ENCODE measurements around the gene CHRNB2. TPM values are rescaled to one million over a fixed set of nuclear protein-coding genes. Genes with fewer than 3 reads are reported as not detected.

CHRNB2 gene
- total RNA-seq, 1 donor from 2014 or later, result 0.72 TPM

DNA sequence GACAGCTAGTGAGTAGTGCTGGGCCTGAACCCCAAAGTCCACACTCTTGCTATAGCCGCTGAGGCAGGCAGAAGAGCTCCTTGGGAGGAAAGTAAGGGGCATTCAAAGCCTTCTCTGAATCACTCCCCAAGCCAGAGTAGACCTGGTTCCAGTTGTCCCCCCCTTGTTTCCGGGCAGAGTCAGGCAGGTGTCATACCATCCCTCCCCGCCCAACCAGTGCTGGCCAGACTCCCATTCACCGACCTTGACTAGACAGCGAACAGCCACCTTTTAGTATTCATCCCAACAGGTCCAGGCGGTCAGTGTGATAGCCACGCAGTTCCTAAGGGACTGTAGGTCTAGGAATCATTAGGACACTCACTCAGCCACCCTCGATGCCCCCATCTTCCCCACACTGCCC is 11.8 kb downstream of the CHRNB2 start:
- no peak for DNase-seq

GRCh38 chr1:154581766-154582165 is 14.2 kb downstream of the CHRNB2 start:
- no peak for DNase-seq

- no peak for DNase-seq
Measured at GRCh38 chr1:154582885-154583284, 15.3 kb downstream of the CHRNB2 start.

GRCh38 chr1:154583773-154584172 is 16.2 kb downstream of the CHRNB2 start:
- peak; percentile 92 for DNase-seq

DNA sequence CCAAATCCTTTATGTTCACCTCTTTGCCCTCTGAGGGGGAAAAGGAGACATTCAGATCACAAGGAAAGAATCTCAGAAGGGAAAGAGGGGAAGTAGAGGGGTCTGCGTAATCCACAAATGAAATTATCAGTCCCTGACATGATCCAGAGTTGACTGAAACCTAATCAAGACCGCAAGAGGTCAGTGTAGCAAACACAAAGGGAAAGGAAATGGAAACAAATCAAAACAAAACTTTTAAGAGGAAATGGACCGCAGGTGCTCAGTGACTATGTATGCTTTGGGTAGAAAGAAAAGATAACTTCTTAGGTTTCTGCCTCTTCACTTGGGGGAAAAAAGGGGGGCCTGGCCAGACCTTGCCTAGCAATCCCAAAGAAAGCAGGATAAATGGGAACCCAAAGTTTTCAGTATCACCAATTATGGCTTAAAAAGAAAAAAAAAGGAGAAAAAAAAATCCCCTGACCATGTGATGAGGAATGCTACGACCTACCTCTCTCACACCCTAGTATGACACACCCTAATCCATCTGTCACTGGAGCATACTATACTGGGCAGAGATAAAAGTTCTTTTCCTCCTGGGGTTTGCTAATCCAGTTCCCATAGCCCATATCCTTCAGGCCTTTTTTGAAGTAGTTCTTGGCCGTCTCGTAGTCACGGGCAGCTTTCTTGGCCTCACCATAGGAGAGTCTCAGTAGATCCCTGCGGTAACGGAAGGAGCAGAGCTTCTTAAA is 16.9 kb downstream of the CHRNB2 start:
- DNase-seq, result no peak

- DNase-seq, result no peak
Measured at GRCh38 chr1:154586231-154586630, 18.7 kb downstream of the CHRNB2 start.

- DNase-seq, result no peak
Measured at GRCh38 chr1:154586641-154587040, 19.1 kb downstream of the CHRNB2 start.

- no peak for DNase-seq
Measured at GRCh38 chr1:154589780-154590179, 22.2 kb downstream of the CHRNB2 start.

- no peak for DNase-seq
Measured at GRCh38 chr1:154590756-154591155, 23.2 kb downstream of the CHRNB2 start.

GRCh38 chr1:154591206-154591605 is 23.6 kb downstream of the CHRNB2 start:
- no peak for DNase-seq

DNA sequence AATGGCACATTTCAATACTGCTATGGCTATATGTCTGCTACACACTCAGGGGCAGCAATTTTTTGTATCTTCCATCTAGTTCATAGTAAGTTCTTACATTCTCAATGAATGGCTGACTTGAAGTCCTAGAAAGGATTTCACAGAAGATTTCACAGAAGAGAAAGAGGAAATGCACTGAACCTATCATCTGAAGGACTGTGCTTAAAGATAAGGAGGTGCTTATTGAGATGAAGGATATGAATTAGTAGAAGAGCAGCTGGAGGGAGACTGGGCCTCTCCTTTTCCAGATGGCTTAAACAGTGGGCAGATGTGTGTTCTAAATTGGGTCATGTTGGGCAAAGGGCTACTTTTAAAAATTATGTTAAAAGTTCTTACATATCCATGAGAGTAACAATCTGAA is 25.8 kb downstream of the CHRNB2 start:
- no peak for DNase-seq

DNA sequence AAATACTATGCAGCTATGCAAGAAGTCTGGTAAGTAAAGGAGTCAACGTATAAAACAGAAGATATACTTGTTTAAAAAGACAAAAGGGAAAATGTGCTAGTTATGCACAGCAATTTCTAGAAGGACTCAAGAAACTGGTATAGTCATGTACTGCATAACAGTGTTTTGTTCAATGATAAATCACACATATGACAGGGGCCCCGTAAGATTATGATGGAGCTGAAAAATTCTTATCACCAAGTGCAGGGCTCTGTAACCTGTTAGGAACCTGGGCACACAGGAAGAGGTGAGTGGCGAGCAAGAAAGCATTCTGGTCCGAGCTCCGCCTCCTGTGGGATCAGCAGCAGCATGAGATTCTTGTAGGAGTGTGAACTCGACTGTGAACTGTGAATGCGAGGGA is 27.2 kb downstream of the CHRNB2 start:
- no peak for DNase-seq

GRCh38 chr1:154595621-154596020 is 28.0 kb downstream of the CHRNB2 start:
- no peak for DNase-seq

DNA sequence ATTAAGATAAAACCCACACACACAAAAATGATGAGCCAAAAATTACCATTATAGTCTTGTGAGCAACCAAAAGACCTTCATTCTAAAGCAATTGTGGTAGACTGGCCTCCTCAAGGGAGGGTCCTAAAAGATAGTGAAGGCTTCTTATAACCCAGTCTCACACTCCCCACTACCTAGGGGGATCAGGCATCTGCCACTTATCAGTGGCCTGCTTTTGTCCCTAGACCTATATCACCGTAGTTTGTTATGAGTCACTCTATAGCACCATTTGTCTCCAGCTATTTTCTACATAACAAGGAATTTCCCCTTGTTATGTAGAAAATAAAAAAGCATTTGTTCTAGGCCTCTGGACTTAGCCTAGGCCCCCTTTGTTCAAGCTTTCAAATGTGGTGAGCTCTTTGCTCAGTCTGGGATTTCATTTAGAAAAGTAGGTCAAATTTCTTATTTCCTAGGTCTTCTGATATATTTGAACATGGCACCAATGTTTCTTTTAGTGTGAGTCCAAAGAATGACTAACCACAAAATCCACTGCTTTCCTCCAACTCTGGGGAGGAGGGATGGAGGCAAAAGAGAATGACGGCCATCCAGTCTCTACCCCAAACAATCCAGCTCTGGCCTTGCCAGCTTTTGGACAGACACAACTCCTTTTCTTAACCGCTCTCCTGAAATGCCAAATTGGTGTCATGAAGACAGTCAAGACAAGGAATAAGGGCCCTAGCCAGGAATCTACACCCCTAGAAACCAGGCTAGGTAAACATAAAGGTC is 31.5 kb downstream of the CHRNB2 start:
- no peak for DNase-seq

- DNase-seq, result no peak
Measured at GRCh38 chr1:154599658-154600057, 32.1 kb downstream of the CHRNB2 start.

DNA sequence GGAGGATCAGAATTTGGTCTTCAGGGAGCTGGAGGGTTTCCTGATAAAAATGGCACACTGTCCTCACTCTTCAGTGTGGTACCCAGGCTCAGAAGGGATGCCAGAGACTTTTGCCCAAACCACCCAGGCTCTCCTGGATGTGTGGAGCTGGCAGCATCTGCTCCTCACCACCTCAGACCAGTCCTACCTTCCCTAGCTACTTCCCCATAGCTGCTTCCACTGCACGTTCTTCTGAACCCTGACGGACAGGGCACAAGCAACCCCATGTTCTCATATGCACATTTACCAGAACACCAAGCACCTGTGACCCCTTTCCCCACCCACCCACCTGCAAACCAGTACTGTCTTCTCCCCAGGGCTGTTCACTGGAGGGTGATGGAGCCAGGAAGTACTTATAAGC is 35.7 kb downstream of the CHRNB2 start:
- no peak for DNase-seq

GRCh38 chr1:154605534-154605933 is 38.0 kb downstream of the CHRNB2 start:
- DNase-seq, result no peak

- DNase-seq, result peak; percentile 25
Measured at GRCh38 chr1:154607106-154607608, 39.6 kb downstream of the CHRNB2 start.

DNA sequence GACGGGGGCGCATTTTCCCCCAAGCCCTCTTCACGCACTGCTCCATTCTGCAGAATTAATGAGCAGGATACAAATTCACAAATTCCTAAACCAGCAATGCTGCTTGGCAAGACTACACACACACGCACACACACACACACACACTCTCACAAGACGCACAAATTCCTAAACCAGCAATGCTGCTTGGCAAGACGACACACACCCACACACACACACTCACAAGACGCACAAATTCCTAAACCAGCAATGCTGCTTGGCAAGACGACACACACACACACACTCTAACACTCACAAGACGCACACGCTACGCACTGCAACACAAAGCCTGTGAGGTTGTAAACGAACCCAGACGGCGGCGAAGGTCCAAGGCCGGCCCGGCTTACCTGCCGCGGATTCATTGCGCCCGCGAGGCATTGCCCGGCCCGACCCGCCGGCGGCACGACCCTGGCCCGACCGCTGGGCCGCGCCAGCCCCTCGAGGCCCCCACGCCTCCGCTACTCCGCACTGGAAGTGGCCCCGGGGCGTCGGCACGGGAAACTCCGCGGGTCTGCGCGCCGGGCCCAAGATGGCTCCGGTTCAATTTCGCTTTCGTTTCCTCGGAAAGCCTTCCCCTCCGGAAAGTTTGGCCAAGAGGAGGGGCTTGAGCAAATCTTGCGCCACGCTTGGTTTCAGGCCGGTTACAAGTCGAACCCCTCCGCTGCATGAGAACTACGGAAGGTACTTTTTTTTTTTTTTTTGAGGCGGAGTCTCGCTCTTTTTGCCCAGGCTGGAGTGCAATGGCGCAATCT is 40.2 kb downstream of the CHRNB2 start, which contains the start of gene ADAR:
Gene ADAR, minus strand, starts transcription at position 578 of the 788 bp plus-strand sequence. Its CDS starts 180 bp downstream, at position 398.
- peak; percentile 97 for DNase-seq

GRCh38 chr1:154608397-154609270 is 41.1 kb downstream of the CHRNB2 start:
- peak; percentile 73 for DNase-seq

Data from tongue (tissue), 2 donors.